Testis (tissue), 2 donors: ENCODE results near the gene C6orf136.

Experiments
- CTCF ChIP-seq, 3 experiments: fragments of 450-650 bp in 2 of 3; fragments of 200-600 bp in 1 of 3; sonication (generic) in 1 of 3; IDR thresholded peaks; one replicate each; pipeline ENCODE4 v1.5.1; 2016 to 2019; ENCODE audit warnings: antibody characterized with exemption in 3 of 3, mild to moderate bottlenecking in 2 of 3, moderate library complexity in 1 of 3
- POLR2A ChIP-seq: fragments of 450-650 bp; IDR thresholded peaks from one replicate; pipeline ENCODE4 v1.6.1; 2017; ENCODE audit warnings: antibody characterized with exemption, mild to moderate bottlenecking, moderate library complexity

DNA sequence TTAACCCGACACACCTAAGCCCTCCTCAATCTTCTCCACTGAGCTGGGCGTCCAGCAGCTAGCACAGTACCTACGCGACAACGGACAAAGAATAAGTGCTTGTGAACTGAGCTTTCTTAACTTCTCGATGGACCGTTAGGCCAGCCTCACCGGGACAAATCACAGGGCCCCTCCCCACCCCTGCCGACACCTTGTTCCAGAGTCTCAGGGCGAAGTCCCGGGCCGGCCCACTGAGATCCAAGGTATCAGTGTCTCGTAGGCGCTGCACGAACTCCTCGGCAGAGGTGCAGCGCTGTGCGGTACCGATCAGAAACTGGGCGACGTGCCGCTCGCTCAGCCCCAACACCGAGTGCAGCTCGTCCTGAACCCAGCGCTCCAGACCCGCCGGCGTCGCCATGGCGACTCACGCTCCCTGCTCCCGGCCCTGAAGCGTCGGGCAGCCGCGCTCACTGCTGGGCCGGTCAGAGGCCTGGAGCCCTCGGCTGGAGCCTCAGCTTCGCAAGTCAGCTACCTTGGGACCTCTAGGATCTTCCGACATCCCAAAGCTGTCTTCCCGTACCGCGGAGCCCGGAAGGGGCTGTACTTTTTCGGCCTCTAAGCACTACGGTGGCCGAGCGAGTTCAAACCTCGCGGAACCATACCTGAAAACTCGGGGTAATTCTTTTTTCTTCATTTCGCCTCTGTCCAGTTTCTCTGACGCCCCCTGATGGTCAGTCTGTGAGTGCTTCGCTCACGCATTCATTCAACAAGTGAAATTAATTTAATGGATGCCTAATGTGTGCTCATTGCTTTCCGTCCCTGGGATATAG is 25.7 kb downstream of the C6orf136 start, which contains the start of gene DHX16:
- TF ChIP-seq CTCF (IDR thresholded peaks at IDR 0.05) (peak; percentile 83 to 98 (median 96)), POLR2A (no peak)
